ENCODE data around the gene DAB1.
A peak's percentile ranks its signal among the peaks of the same experiment; 100 is the strongest.

The DAB1 gene

GRCh38 chr1:57423656-57424211, at the start of gene DAB1:
DAB1 (minus strand) TSS chr1:57424060; CDS start chr1:57291030, 133,030 bp downstream.
- peak; percentile 74 for DNase-seq (ENCODE audit: low read depth, low spot score)

DNA sequence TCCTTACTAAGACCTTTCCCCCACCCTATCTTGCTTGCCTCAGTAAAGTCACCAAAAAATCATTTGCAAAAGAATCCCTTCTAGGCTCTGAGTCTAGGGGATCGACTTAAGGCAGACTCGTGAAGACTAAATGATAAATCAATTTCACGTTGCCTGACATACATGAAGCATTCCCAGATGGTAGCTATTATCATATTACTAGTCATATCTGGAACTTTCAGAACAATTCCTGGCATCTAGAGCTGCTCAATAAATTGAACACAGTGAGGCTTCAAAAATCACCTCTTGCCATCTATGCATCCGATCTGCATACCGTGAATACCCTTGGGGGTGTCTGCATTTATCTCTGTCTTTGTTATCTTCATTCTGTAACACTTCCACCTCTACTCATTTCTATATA, 49.6 kb upstream of the DAB1 start:
- DNase-seq (ENCODE audit: low read depth, low spot score): no peak

DNA sequence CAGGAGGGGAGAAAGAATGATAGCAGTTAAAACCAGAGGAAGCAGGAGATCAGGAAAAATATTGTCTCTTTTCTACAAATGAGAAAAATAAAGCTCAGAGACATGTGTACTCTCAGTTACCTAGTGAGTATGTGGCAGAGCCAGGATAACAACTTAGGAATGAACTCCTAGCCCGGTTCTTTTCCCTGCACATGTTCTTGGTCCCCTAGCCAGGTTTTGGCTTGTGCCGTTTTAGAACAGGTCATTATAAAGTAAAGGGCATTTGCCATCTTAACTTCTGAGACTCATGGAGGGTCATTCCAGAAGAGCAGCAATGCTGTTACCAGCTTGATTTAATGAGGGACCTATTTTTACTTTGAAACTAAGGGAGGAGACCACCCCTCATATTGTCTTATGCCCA, 48.1 kb upstream of the DAB1 start:
- DNase-seq (ENCODE audit: low read depth, low spot score): no peak

GRCh38 chr1:57470036-57470435, 46.2 kb upstream of the DAB1 start:
- peak; percentile 70 for DNase-seq (ENCODE audit: low read depth, low spot score)

DNA sequence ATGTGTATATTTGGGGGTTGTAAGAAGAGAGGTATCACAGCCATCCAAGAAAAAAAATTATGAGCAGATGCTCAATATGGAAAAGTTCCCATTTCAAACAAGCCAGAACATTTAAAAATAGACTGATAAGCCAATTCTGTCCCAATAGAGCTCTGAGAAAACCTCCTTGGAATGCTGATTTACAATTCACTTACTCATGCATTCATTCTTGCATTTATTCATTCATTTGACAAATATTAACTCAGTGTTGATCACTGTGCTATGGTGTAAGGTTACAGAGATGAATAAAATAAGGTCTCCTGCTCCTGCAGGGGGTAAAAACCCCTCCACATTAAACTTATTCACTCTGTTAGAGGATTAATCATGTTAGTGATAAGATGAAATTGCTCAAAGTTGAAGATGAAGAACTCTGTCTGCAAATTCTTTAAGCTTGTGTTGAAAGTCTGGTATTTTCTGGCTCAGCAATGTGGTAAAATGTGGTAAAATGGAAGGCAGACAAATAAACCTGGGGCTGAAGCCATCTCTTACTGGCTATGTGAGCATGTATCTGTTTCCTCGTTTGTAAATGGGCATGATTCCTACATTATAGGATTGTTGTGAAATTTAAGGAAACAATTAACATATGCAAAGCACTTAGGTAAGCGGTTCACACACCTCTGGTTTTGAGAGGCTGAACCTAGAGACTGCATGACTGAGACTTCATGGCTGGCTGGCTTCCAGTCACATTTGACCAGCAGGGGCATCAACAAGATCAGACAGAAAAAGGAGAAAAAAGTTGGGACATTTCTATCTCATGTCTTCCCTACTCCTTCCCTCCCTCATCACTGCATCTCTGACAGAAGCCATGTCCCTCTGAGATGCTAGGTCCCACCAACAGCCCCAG, 45.0 kb upstream of the DAB1 start:
- peak; percentile 54 for DNase-seq (ENCODE audit: low read depth, low spot score)

DNA sequence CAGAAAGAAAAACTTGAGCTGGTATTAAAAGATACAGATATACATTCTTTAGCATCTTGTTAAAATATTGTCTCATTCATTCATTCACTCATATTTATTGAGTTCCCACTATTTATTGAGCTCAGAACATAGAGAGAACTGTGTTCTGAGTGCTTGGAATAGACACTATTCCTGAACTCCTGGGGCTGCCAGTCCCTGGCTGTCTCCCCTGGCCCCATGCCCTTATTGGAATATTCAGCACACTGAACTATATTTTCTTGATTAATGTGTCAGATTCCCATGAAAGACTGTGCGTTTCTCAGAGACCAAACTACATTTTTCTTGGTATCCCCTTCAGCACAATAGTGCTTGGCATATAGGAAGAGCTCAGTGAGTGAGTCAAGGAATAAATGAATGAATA, 44.0 kb upstream of the DAB1 start:
- DNase-seq (ENCODE audit: low read depth, low spot score): no peak

DNA sequence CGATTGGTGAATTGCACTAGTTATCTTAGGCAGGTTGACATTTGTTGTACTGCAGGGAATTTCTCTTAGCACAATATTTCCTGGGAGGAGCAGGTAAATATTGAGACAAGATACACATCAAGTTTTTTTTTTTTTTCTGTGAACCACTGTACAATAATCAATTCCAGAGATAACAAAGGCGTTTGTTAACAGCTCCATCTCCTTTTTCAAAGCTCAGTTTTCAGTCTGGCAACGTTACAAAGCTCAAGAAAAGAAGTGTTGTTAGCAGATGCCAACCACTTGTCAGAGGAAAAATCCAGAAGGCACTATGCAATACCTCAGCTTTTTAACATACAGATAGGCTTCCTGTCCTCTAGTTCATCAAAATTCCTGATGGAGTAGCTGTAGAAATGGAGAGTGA, 40.9 kb upstream of the DAB1 start:
- no peak for DNase-seq (ENCODE audit: low read depth, low spot score)

GRCh38 chr1:57463343-57463742, 39.5 kb upstream of the DAB1 start:
- no peak for DNase-seq (ENCODE audit: low read depth, low spot score)

- DNase-seq (ENCODE audit: low read depth, low spot score): no peak
Measured at GRCh38 chr1:57461405-57461804, 37.5 kb upstream of the DAB1 start.

DNA sequence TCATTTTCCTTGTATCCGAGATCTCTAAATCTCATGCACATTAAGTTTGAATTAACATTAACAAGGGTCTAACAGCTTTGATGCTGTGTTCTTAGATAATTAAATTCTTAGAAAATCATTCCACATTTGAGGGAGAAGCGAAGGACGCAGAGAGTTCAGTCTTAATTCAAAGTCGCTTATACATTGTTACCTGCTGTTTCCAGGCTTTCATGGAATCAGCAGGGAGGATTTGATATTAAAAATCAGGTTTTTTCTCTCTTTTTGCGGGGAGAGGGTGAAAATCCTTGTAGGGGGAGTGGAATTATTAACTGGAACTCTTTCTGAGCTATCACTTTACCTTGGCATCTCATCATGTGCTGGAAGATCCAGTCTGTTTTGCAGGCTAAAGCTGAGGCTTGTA, 27.7 kb upstream of the DAB1 start:
- no peak for DNase-seq (ENCODE audit: low read depth, low spot score)

GRCh38 chr1:57450981-57451380, 27.1 kb upstream of the DAB1 start:
- DNase-seq (ENCODE audit: low read depth, low spot score): no peak

DNA sequence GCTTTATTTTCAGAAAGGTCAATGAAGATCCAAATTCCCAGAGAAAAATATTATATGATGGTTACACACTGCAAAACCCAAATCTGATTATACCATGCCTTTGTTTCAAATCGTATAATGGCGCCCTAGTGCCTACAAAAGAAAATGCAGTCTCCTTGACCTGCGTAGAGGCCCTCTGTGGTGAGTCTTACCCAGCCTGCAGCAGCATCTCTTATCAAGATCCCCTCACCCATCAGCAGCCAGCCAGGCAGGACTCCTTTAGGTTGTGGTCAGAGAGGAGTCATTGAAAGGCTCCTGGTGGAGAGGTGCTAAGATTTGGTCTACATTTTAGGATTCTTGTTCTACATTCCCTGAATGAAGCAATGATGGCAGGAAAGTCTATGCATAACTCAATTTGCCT, 23.7 kb upstream of the DAB1 start:
- no peak for DNase-seq (ENCODE audit: low read depth, low spot score)

- DNase-seq (ENCODE audit: low read depth, low spot score): no peak
Measured at GRCh38 chr1:57443004-57443403, 19.1 kb upstream of the DAB1 start.

DNA sequence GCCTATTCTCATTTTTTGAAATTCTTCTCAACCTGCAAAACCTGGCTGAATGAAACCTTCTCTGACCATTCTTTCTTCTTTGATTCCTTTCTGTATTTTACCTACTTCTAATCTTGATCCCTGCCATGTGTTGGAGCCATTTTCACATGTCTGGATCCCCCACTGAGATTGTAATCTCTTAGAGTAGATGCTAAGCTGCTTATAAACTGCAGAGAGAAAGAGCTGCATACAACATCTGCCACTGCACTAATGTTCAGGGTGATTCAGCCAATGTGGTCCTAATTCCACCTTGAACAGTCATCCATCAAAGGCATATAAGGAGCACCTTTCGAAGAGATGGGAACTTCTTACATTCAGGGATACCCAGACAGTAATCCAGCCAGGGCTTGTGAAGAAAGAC, 16.2 kb upstream of the DAB1 start:
- DNase-seq (ENCODE audit: low read depth, low spot score): no peak

- DNase-seq (ENCODE audit: low read depth, low spot score): peak; percentile 26
Measured at GRCh38 chr1:57431400-57431799, 7.5 kb upstream of the DAB1 start.

GRCh38 chr1:57424231-57425027, 569 bp upstream of the DAB1 start:
- DNase-seq (ENCODE audit: low read depth, low spot score): peak; percentile 87

- peak; percentile 42 for DNase-seq (ENCODE audit: low read depth, low spot score)
Measured at GRCh38 chr1:57423135-57423655, 665 bp downstream of the DAB1 start.

GRCh38 chr1:57422271-57423134, 1.4 kb downstream of the DAB1 start:
- DNase-seq (ENCODE audit: low read depth, low spot score): peak; percentile 77

DNA sequence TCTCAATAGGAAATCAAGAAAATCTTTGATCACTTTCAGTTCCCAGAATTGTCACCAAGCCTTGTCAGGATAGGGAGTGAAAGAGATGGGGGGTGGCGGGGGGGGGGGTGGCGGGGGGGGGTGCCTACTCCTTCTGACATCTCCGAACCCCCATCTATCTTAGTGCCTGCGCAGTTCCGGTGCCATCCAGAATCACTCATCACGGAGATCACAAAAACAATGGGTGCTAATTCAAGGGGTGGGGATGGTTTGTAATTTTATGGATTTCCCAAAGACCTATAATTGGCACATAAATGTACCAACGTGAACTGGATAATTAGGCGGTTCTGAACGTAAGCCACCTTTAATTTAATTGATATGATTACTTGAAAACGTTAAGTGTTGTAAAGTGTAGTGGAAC, 2.1 kb downstream of the DAB1 start:
- no peak for DNase-seq (ENCODE audit: low read depth, low spot score)

DNA sequence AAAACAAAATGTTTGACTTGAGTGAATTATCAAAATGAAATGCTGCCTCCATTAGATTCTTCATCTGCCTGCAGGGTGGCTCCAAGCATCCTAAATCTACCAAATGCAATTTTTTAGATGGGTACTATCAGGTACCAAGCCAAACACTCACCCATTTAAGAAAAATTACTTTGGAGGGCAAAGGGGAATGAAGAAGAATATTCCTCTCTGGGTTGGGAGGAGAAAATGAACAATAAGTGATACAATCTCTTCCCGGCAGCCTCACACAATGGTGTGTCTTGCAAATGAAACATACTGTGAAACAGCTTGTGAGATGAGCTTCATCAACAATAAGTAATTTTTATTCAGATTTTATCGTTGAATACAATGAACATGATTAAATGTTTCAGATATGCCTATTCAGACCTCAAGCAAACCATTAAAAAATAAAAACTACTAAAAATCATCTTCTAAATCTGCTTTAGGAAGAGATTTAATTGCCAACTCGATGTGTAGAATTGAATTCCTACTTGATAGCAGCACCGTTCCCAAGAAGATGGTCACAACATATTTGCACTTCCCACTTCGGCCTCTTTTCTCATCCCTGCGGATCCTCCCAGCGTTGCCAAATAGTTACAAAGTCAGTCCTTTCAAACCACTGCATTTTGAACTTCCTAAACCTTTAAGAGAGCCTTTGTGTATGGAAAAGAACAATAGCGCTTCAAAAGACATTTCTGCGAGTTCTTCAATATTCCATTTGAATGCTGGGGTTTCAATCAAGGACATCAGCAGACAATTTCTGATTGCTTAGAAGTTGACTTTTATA, 2.7 kb downstream of the DAB1 start:
- DNase-seq (ENCODE audit: low read depth, low spot score): peak; percentile 5

All from astrocyte of the hippocampus (primary cell).